Head of caudate nucleus (tissue), 42 donors: ENCODE results near the gene IGHMBP2.
A peak's percentile ranks its signal among the peaks of the same experiment; 100 is the strongest.

Experiments used
- DNase-seq, 42 donors: peaks; one replicate each; pipeline versions ENCODE4 v3.0.0 to v3.0.0-alpha.2; 2020 to 2021; ENCODE audit warnings: mixed read lengths in 7 of 42
- intact Hi-C: fragments of 100-400 bp; cut with DNase I; formaldehyde crosslinking; loops from one replicate; pipeline ENCODE4 v1.15.0; 2022

IGHMBP2 gene

DNA sequence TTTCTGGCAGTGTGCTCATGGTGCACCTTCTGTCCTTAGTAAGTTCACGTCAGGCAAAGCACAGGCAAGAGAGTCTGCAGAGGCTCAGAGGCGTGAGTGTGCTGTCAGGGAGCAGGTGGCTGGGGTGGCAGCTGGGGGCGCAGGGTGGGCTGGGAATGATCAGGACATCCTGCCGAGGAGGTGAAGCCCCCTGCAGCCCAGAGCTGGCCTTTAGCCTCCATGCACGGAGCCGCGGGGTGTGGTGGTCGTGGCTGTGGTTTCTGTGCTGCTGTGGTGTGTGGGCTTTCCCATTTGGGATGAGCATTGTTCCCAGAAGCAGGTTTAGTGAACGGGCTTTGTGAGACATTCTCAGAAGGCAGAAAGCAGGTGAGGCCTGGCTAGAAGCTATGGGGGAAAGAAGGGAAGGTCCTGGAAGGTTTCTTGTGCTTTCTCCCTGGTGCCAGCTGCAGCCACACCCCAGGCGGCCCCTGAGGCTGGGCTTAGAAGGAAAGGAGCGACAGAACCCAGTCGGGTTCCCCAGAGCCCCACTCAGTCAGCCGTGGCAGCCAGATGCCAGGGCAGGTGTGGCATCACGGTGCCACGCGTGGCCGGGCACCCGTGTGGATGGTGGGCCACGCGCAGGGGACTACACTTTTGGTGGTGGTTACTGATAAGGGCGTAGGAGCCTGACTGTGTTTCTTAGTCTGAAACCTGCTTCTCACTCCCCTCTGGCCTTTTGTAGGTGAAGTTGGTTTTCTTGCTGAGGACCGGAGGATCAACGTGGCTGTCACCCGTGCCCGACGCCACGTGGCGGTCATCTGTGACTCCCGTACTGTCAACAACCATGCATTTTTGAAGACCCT is 32.0 kb downstream of the IGHMBP2 start:
- intact Hi-C loops, result no loop called here
- DNase-seq, result no peak

DNA sequence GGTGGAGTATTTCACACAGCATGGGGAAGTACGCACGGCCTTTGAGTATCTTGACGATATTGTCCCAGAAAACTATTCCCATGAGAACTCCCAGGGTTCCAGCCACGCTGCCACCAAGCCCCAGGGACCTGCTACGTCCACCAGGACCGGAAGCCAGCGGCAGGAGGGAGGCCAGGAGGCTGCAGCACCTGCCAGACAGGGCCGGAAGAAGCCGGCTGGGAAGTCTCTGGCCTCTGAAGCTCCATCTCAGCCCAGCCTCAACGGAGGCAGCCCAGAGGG is 32.6 kb downstream of the IGHMBP2 start:
- no peak for DNase-seq
- intact Hi-C loops, result no loop called here

DNA sequence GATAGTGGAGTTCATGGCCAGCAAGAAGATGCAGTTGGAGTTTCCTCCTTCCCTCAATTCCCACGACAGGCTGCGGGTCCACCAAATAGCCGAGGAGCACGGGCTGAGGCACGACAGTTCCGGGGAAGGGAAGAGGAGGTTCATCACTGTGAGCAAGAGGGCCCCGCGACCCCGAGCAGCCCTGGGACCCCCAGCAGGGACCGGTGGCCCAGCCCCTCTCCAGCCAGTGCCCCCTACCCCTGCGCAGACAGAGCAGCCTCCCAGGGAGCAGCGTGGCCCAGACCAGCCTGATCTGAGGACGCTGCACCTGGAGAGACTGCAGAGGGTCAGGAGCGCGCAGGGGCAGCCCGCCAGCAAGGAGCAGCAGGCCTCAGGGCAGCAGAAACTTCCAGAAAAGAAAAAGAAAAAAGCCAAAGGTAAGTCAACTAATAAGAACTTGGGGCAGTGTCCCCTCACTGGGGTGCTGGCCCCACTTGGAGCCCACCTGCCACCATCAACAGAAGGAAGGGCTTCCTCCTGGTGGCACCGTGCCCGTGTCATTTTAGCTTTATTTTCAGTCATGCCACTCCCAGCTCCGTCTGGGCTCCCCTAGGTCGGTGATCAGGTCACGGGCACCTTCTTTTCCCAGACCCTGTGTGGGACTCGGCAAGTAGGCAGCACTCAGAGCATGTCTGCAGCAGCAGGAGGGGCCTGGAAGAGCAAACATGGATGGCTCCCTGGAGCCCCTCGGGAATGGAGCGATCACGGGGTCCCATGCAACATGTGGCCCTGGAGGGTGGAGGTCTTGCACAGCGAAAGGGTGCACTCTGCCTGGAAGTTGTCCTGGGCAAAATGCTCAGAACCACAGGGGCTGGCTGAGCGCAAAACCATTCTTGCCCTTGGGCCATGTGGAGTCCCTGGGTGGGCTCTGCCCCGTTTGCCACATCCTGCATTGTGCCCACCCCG is 33.3 kb downstream of the IGHMBP2 start:
- DNase-seq, result no peak
- intact Hi-C loops, result no loop called here

DNA sequence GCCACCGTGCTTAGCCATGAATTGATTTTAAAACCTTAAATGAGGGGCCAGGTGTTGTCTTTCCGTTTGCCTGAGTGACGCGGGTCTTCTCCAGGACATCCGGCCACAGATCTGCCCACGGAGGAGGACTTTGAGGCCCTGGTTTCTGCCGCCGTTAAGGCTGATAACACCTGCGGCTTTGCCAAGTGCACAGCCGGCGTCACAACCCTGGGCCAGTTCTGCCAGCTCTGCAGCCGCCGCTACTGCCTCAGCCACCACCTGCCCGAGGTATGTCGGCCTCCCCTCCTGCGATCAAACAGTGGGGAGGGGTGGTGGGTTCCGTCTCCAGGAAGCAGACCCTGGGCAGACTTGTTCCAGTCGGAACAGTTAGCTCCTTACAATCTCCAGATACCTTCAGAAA is 34.4 kb downstream of the IGHMBP2 start:
- intact Hi-C loops, result no loop called here
- DNase-seq, result no peak

DNA sequence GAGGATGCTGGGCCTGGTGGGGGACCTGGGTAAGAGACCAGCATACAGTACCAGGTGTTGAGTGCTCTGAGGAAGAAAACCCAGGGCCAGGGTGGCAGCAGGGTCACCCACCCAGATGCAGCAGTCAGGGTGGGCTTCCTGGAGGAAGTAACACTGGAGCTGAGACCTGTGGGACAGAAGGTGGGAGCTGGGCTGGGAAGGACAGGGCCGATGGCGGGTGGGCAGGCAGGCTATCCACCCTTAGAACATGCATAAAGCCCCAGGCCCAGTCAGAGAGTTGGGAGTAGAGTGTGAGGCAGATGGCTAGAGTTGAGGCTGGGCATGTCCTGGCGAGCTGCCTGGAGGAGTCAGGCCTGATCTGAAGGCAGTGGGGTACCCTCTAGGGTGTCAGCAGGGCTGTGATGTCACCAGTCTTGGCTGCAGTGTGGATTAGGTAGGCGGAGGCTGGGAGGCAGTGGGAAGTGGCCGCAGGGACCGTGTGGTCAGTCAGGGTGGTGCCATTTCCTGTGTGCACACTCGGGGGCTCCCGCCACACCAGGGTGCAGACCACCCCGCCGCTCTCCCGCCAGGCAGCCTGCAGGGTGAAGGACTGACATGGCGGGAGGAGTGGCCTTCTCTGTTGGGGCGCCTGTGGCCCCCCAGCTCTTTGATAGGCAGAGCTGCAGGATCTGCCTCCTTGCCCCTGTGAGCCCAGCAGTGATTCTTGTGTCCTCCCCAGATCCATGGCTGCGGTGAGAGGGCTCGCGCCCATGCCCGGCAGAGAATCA is 35.3 kb downstream of the IGHMBP2 start:
- no peak for DNase-seq
- intact Hi-C loops, result no loop called here

DNA sequence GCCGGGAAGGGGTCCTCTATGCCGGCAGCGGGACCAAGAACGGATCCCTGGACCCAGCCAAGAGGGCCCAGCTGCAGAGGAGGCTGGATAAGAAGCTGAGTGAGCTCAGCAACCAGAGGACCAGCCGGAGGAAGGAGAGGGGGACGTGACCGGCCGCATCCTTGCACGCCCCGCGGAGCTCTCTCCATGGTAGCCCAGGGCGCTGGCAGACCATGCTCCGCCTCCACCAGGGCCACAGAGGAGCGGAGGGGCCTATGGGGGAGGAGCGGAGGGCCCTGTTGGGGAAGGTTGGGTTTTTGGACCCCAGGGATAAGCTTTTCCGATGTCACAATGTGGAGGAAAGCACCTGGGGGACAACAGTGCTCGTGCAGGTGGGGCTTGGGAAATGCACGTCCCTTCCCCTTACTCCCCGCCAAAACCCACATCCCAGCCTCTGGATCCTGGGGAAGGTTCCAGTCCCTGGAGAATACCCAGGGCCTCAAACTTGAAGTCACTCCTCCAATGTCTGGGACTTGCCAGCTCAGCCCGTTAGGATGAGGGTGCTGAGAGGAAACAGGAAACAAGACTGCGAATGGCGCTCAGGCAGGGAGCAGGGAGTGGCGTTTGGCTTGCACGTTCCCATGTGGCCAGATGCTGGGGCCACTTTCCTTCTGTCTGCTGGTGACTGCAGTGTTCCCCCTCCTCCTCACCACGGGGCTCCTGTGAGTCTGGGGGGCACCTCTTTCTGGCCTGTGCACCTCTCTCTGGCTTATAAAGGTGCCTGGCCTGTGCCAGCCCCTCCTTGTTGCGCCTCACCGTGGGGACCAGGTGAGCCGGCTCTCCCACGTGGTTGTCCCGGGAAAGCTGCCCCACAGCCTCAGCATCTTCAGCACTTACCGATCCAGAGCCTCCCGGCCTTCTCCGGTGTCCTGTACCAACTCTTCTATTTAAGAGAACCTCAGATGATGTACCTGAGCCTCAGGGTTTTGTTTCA is 36.2 kb downstream of the IGHMBP2 start:
- DNase-seq, result no peak
- intact Hi-C loops, result no loop called here

DNA sequence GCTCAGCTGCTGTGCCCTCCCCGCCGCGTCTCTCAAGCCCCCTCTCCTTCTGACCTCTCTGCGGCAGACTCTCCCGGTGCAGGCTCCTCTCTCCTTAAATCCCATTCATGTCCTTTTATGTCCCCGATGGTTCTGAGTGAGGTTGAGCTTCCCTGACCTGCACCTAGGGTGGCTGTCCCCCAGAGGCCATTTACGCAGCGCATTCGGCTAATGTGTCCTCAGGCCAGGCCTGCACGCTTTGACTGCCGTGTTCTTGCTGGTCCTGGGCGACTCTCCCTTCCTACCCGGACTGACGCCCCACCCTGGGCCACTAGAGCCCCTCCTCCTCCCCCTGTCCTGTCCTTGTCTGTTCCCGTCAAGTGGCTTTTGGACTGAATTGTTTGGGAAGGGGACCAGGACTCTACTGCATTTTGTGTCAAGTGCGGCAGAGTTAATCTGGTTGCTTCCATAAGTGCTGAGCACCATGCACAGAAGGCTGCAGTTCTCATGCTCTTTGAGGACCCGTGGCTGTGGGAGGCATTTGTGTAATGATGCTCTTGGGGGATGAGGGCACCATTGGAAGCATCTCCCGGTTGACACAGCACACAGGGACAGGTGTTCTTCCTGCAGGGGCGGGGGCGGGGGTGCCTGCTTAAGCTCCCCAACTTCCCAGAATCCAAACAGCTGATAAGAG is 37.1 kb downstream of the IGHMBP2 start:
- DNase-seq, result no peak
- intact Hi-C loops, result no loop called here

DNA sequence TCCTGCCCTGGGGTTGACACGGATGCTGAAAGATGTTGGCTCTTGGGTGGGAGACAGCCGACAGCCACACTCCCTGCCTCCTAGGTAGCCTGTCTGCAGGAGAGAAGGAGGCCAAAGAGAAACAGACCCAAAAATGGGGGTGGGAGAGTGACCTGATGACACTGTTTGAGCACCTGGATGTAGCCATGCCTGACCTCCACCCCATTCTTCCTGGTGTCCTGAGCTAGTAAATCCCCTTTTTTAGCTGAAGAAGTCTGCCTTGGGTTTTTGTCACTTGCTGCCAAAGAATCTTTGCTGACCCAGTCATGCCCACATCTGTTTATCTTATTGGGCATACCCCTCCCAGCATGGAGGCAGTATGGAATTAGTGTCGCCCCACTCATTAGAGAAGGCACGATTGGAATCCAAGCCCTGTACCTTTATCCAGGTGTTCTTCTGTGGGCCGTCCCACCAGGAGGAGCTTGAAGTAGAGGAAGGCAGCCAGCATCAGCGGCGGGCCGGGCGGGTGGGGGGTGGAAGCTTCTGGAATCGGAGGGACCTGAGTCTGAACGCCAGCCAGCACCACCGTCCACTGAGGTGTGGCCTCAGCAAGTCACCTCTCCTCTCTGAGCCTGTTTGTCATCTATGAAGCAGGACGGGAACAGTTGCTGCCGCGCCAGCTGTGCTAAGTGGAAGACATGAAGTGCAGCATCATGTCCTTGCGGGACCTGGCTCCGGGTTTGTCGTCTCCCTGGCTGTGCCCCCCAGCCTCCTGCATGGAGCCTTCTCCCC is 37.8 kb downstream of the IGHMBP2 start:
- DNase-seq, result no peak
- intact Hi-C loops, result no loop called here

DNA sequence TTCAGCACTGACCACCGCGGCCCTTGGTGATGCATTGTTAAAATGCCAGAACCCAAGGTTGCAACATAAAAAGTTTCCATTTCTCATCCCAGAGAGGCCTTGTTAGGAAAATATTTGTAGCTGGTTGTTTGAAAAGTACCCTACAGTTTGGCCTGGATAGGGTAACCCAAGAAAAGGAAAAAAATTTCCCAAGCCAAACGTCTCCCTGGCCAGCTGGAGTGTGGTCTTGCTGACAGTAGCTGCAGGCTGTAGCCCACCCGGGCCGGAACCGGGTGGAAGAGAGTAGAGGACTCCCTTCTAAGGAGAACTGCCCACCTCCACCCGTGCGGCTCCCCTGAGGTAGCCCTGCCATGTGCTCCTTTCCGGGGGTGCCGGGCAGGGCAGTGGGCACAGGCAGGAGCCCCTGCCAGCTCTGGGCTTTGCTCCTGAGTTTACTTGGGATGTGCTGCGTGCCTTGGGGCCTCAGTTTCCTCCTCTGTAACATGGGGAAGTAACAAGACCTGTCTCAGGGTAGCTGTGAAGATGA is 38.5 kb downstream of the IGHMBP2 start:
- intact Hi-C loops, result no loop called here
- DNase-seq, result no peak

DNA sequence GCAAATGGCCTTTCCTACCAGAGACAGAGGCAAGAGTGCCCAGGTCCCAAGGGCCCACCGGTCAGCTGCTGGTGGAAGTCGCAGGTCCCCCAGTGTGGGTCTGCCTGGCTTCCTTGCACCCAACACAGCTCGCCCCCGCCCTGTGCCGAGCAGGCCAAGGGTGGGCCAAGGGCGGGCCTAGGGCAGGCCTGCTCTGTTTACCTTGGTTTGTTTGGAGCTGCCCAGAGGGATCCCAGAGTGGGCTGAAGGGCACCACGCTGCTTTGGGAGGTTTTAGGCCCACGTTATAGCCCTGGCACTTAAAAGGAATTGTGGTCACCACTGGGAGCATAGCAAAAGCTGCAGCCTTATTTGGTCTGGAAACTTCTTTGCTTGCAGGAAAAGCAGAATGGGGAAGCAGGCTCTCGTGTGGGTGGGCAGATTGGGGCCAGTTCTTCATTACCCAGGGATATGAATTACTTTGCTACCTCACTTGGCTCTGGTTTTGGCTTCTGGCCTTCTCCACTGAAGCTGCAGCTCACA is 39.1 kb downstream of the IGHMBP2 start:
- intact Hi-C loops, result no loop called here
- no peak for DNase-seq

DNA sequence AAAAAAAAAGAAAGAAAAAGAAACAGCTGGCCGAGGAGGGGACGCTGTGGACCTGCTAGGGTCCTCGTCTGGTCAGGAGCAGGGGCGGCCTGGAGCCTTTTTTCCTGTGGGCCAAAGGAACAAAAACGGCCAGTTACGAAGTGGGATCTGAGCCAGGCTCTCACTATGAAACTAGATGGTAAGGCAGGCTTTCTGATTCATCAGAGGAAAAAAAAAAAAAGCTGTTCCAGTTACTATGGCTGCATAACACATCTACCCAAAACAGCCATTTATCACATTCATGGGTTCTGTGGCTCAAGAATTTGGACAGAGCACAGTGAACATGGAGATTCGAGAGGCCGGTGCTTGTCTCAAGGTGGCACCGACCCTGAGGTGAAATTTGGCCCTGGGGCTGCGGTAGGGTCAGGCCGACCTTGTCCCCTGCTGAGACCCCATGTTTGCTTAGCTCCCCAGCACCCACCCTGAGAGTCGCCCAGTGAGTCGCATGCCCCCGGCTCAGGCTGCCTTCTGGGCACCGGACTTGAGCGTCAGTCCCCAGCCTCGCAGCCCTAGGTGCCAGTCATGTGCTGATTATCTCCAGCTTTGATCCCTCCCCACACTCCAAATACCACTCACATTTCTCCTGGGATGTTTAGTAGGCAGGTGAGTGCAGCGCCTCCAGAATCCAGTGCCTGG is 42.9 kb downstream of the IGHMBP2 start:
- intact Hi-C loops, result no loop called here
- DNase-seq, result peak in 1 of 42 donors; percentile 57

DNA sequence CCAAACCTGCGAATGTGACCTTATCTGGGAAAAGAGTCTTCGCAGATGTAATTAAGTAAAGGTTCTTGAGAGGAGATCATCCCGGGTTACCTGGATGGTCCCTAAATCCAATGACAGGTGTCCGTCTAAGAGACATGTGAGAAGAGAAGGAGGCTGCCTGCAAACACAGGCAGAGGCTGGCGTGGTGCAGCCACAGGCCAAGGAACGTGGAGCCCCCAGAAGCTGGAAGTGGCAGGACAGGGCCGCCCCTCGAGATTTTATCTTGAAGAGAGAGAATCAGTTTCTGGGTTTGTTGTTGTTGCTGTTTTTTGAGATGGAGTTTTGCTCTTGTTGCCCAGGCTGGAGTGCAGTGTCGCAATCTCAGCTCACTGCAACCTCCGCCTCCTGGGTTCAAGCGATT is 43.5 kb downstream of the IGHMBP2 start:
- DNase-seq, result no peak
- intact Hi-C loops, result no loop called here

DNA sequence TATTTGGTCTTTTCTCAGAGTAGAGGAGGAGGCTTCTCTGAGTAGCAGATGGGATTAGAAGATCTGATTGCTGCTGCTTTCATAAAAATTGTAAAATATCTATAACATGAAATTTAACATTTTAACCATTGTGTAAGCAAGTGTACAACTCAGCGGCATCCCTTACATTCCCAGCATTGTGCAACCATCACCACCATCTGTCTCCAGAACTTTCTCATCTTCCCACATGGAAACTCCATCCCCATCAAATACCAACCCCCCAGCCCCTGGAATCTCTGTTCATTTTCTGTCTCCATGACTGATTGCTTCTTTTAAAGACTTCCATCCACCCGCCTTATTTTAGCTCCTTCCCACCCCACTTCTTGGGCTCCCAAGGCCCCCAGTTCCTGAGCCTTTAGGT is 44.8 kb downstream of the IGHMBP2 start:
- intact Hi-C loops, result no loop called here
- no peak for DNase-seq

DNA sequence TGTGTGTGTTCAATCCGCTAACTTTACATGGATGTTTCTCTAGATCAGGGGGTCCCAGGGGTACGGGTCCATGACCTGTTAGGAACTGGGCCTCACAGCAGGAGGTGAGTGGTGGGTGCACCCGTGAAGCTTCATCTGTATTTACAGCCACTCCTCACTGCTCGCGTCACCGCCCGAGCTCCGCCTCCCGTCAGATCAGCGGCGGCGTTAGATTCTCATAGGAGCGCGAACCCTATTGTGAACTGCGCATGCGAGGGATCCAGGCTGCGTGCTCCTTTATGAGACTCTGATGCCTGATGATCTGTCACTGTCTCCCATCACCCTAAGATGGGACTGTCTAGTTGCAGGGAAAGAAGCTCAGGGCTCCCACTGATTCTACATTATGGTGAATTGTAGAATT is 45.2 kb downstream of the IGHMBP2 start:
- DNase-seq, result peak in 6 of 42 donors; percentile 16 to 42 (median 32)
- intact Hi-C loops, result no loop called here

DNA sequence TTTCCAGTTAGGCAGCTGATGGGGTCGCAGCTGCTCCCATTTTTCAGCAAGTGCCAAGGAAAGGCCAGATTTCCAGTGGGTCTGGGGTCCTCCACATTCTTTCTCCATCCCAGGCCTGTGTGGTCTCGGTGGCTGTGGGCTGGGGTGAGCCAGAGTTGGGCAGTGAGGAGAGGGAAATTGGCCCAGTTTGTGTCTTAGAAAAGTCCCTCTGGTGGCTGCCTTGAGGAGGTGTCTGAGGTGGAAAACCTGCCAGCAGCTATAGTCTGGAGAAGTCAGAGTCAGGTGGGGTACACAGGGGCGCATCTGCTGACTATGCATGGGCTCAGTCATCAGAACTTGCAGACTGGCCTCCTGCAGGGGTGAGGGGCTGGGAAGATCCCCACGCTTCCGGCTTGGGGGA is 46.6 kb downstream of the IGHMBP2 start:
- intact Hi-C loops, result no loop called here
- no peak for DNase-seq

DNA sequence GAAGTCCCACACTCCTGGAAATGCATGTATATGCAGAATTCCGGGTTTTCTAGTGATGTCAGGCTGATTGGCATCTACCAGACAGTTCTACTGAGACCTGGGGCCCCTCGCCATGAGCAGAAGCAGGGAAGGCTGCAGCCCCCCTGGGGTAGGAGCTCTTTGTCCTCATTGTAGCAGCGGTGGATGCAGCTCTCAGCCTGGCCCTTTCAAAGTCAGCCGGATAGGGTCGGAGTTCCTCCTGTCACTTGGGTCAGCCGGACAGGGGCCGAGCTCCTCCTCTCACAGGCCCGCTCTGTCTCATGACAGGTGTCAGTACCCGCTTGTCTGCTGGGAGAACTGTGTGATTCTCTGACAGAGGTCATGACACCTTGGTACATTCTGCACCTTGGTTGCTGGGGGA is 47.1 kb downstream of the IGHMBP2 start:
- no peak for DNase-seq
- intact Hi-C loops, result no loop called here
